ENCODE measurements around the gene ITPKB.
A peak's percentile ranks its signal among the peaks of the same experiment; 100 is the strongest.

ITPKB gene

DNA sequence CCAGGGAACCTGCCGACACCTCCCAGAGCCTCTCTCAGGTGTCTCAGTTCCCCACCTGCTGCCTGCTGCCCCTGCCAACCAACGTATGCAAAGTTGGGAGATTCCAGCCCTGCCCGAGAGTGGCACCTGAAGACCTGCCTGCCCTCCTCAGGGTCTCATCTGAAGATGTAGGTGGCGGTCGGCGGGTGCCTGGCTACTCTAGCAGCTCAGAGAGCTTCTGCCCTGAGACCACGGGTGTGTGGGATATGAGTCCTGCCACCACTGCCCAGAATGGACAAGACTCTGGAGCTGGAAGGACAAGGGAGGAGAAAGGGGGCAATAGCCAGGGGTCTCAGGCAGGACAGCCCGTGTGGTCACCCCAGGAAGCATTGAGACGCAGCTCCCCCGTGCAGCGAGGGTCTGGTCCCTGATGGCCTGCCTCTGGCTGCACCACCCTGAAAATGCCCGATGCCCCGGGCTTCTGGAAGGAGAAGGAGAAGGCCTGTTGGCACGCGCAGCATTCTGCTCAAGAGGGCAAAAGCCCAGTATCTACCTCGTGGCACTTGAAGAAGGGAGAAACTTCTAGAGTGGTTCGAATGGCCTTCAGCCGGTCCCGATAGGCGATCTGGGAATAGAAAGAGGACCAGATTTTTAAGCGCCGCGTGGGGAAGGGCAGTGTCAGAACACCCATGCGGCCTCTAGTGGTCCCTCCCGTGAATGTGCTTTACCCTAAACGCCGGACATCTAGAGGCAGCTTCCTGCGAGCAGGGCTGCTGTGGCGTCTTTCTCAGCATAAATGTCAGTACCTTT, 101.7 kb downstream of the ITPKB start:
- DNase-seq (ENCODE audit: low read depth) = no peak

- no peak for DNase-seq (ENCODE audit: low read depth)
These were observed 102.3 kb downstream of the ITPKB start for GRCh38 chr1:226636847-226637096.

GRCh38 chr1:226635456-226635941, 103.6 kb downstream of the ITPKB start:
- no peak for DNase-seq (ENCODE audit: low read depth)

- DNase-seq (ENCODE audit: low read depth) = no peak
These were observed 104.4 kb downstream of the ITPKB start for GRCh38 chr1:226634611-226635246.

DNA sequence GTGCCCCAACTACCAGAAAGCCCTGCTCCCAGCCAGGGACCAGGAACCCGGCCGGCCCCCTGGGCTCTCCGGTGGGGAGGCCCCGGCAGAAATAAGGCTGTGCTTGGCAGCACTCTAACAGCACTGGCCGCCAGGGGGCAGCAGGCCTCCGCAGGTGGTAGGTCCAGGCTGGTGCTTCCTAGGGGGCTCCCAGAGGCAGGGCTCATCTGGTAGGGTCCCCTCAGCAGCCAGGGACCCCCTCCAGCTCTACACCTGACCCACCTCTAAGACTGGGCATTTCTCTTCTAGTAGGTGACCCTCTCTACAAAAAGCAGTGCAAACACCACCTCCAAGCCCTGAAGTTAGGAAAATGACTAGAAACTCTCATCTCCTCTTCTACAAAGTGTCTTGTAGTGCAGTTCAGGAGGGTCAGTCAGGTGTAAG, 104.9 kb downstream of the ITPKB start:
- DNase-seq (ENCODE audit: low read depth) = peak; percentile 78

DNA sequence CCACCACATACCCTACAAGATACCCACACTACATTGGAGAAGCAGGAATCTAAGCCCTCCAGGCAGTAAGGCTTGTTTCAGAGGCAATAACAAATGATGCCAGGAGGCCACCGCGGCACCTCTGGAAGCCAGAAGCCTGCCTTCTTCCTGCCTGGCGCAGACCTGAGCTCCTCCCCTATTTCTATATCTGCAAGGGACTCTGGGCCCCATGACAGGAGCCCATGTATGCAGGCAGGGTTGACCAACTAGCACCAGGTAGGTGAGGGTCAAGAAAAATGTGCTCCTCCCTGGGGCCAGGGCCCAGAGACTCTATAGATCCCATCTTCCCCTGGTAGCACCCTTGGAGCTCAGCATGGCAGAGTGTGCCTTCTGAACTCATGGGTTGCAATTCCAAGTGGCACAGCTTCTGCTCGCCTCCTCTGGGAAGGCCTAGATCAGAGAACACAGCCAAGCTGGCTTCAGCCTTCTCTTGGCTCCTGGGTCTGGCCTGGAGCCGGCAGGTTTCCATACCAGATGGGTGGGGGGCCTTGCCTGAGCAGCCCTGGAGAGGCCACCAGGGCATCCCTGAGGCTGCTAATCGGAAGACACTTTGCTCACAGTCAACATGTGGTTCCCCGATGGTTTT, 105.4 kb downstream of the ITPKB start:
- no peak for DNase-seq (ENCODE audit: low read depth)

DNA sequence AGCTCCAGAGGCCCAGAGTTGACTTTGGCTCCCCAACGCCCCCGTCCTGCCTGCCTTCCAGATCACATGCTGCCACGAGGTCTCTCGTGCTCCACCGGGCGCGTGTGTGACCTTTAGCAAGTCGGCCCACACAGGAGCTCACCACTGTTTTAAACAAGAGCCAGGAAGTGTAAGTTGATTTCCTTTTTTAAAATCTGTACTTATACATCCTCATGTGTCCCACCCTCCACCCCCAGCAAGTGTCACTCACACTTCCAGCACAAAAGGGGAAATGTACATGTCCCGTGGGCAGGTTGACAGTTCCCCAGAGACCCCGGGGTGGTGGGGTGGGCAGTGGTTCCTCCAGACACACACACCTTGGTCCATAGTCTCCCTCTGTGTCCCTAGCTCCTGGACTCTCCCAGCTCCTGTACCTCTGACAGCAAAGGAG, 106.1 kb downstream of the ITPKB start:
- peak; percentile 51 for DNase-seq (ENCODE audit: low read depth)

DNA sequence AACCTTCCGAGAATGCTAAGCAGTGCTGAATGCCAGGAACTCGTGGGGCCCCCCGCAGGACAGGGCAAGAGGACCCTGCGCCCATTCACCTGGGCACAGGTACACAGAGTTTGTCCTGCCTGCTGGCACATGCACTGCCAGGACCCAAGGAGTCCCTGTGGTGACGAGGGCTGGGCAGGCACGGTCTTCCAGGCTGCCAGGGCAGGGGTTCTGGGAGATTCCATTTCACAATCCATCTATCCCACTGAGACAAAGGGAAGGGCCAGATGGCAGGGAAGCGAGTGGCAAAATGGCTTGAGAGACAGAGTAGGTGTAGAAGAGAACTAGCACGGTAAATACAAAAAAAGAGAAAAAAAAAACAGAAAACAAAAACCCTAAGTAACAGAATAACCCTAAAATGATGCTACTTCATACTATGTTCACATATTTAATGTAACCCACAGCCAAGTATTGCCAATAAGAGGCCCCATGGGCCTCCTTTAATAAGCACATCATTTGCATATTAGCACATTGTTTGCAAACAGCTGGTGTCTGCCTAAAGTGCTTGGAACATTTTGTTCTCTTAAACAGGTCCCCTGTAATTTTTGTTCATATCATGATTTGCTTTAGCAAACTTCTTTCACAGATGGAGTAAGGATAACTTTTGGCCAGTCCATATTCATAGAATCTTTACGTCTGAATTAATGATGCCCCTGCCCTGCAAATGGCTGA, 106.8 kb downstream of the ITPKB start:
- DNase-seq (ENCODE audit: low read depth) = no peak

- no peak for DNase-seq (ENCODE audit: low read depth)
These were observed 107.7 kb downstream of the ITPKB start for GRCh38 chr1:226631229-226632000.

DNA sequence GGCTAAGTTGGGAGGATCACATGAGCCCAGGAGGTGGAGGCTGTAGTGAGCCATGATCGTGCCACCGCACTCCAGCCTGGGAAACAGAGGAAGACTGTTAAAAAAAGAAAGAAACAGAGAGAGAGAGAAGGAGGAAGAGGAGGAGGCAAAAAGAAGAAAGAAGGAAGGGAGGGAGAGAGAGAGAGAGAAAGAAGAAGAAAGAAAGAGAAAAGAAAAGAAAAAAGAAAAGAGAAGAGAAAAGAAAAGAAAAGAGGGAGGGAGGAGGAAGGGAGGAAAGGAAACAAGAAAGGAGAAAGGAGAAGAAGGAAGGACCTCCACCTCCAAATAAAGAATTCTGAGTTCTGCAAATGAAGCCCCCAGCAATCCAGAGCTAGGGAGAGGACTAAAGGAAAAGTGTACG, 108.5 kb downstream of the ITPKB start:
- no peak for DNase-seq (ENCODE audit: low read depth)

DNA sequence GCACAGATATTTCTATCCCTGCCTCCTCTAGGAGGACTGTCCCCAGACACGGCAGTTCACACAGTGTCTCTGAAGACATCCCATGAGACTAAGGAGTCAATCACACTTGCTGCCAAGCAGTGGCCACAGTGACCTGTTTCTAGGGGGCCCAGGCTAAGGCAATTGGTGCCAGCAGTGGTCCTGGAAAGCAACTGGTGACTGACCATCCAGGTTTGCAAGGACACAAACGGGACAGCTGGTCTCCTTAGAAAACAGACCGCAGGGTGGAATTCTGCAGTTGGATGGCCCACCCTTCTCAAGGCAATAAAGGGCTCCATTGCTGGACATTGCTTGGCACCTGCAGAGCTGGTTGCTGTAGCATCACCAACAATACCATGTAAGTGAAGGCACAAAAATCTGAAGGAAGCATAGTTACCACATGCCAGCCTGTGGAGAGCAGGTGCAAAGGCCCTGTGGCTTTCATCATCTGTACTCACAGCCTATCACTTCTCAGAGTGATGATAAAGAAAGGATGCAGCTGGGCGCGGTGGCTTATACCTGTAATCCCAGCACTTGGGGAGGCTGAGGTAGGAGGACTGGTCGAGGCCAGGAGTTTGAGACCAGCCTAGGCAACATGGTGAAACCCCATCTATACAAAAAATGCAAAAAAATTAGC, 109.1 kb downstream of the ITPKB start:
- DNase-seq (ENCODE audit: low read depth) = no peak

DNA sequence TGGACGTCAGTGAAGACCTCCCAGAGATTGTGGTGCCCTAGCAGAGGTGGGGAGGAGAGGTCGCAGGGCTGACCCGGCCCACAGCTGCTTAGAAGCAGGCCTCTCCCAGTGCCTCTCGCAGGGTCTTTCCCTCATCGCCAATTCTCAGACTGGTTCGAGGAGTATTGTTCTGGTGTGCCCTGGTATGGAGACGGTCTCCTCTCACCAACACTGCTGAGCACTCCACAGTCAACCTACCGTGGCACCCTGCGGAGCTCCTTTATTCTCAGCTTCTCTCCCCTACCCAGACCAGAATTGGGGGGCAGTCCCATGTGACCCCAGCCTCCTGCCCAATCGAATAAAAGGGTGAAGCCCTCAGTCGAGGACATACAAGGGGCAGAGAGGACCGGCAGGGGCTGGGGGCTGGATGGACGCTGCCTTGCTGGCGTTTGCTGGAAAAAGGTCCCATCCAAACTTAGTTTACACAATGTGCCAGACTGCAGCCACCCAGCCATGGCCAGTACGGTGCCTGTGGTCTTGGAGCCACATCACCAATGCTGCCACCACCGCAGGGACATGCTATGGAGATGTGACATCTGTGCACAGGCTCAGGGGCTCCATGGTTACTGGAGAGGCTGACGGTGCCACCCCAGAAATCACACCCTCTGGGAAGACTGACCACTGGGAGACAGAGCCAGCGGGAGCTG, 109.7 kb downstream of the ITPKB start:
- DNase-seq (ENCODE audit: low read depth) = no peak

DNA sequence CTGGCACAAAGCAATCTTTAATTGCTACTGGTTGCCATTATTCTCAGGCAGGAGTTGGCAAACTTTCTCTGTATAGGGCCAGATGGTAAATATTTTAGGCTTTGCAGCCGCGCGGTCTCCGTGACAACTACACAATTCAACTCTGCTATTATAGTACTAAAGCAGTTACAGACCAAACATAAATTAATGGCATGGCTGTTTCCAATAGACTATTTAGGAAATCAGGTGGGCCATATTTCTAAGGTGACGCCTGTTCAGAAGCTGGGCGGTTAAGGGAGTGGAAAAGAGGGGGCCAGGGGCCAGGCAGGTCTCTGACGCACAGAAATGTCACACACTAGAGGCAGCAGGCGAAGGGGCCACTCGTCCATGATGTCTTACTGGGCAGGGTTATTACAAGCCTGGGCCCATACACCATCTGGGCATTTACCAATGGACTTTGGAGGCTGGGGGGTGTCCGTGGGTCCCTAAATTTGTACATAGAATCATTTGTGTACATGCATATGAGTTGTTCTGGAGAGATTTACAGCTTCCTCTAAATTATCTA, 110.4 kb downstream of the ITPKB start:
- DNase-seq (ENCODE audit: low read depth) = no peak

DNA sequence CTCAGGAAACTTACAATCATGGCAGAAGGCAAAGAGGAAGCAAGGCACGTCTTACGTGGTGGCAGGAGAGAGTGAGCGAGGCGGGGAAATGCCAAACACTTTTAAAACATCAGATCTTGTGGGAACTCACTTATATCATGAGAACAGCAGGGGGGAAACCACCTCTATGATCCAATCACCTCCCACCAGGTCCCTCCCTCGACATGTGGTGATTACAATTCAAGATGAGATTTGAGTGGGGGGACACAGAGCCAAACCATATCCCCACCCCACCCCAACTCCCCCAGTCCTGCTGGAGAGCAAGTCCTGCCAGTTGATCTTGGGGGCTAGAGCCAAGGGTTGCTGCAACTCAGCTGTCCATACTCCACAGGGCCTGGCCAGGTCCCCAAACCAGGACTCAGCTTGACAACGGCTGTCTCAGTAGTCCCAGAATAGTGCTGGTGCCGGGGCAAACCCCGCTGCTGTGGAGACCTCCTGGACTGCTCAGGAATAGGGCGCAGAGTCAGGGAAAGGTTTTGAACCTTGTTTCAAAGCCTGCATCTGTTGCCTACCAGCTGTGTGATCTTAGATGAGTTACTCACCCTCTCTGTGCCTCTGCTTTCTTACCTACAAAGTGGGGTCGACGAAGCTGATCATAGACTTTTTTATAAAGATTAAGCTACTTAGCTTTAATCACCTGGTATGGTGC, 111.0 kb downstream of the ITPKB start:
- DNase-seq (ENCODE audit: low read depth) = no peak

GRCh38 chr1:226627050-226627755, 111.9 kb downstream of the ITPKB start:
- no peak for DNase-seq (ENCODE audit: low read depth)

GRCh38 chr1:226626577-226626956, 112.5 kb downstream of the ITPKB start:
- peak; percentile 63 for DNase-seq (ENCODE audit: low read depth)

DNA sequence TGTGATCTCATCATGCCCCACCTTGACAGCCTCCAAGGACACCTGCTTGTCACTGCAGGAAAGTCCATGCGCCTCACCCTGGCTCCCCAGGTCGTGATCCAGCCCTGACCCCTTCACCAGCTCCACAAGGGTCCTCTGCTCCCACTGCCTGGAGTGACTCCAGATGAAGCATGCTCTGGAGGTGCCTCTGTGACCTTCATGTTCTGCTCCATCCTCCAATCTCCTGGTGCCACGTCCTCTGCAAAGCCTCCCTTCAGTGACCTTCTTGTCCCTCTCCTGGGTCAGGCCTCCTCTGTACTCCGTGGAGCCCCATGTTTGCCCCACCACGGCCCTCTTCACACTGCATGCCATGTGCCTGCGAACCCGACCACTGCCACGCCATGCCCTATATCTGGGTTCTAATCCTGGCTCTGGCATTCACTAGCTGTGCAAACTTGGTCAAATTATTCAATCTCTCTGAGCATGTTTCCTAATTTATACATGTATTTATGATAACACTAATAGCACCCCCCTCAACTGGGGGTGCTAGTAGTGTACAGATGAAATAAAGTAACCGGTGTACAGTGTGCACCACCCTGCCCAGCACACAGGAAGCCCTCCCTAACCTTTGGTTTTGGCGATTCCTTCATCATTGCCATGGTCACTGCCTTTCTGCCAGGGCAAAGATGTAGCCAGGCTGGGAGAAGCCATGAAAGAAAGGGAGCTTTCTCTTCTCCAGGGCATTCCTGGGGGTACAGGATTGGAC, 113.1 kb downstream of the ITPKB start:
- no peak for DNase-seq (ENCODE audit: low read depth)

GRCh38 chr1:226625326-226625725, 113.8 kb downstream of the ITPKB start:
- DNase-seq (ENCODE audit: low read depth) = no peak

- no peak for DNase-seq (ENCODE audit: low read depth)
These were observed 114.6 kb downstream of the ITPKB start for GRCh38 chr1:226624526-226624925.

All from stimulated activated CD8-positive, alpha-beta memory T cell treated with anti-CD3 and anti-CD28 coated beads, Interleukin-4, amount 100 ng/mL, for 24 hours (primary cell).